ENCODE data around the gene CCDC6. TPM values are rescaled to one million over a fixed set of nuclear protein-coding genes. Genes with fewer than 3 reads are reported as not detected.

The CCDC6 gene
- total and polyA plus RNA-seq, 9 of the 15 experiments (the other 6 are each of a cell fraction or from before 2014, with no cell fraction given): 10.4 to 41.0 (median 20.9) TPM

DNA sequence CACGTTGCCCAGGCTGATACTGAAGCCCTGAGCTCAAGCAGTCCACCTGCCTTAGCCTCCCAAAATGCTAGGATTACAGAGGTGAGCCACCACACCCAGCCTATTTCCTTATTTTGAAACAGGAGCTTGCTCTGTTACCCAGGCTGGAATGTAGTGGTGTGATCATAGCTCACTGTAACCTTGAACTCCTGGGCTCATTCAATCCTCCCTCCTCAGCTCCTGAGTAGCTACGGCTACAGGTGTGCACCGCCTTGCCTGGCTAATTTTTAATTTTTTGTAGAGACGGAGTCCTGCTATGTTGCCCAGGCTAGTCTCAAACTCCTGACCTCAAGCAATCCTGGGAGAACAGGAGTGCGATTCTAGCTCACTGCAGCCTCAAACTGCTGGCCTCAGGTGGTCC, 164.8 kb downstream of the CCDC6 start:
- intact Hi-C loops (cut with micrococcal nuclease) (no loop called here), in situ Hi-C loops (cut with MboI) (no loop called here)
- ATAC-seq (no peak), DNase-seq (ENCODE audit: extremely low read depth in 1 of 4, low spot score in 3 of 4) (no peak), FAIRE-seq (no peak)
- TF ChIP-seq SRSF7 (optimal IDR thresholded peaks at IDR 0.05; ENCODE audit: low read depth, low read length) (no peak), USF1 (CRISPR knock-in tag; IDR thresholded peaks at IDR 0.05) (no peak), IRF1 (CRISPR knock-in tag; IDR thresholded peaks at IDR 0.05; ENCODE audit: borderline replicate concordance) (no peak), USF2 (CRISPR knock-in tag; IDR thresholded peaks at IDR 0.05) (no peak), MCM3 (IDR thresholded peaks at IDR 0.05) (no peak), ZNF41 (CRISPR knock-in tag; conservative IDR thresholded peaks at IDR 0.05) (no peak), KLF13 (tag; IDR thresholded peaks at IDR 0.05; ENCODE audit: borderline replicate concordance, low read depth) (no peak), SMC3 (conservative IDR thresholded peaks at IDR 0.05; ENCODE audit: insufficient read depth, low read depth, low read length) (no peak), ZNF766 (CRISPR knock-in tag; conservative IDR thresholded peaks at IDR 0.05) (no peak), HDAC3 (IDR thresholded peaks at IDR 0.05; ENCODE audit: borderline replicate concordance, partially characterized antibody) (no peak), SMARCC2 (IDR thresholded peaks at IDR 0.05; ENCODE audit: low read depth) (no peak), ATF1 (CRISPR knock-in tag; IDR thresholded peaks at IDR 0.05) (no peak), ATF1 (tag; IDR thresholded peaks at IDR 0.05) (no peak), IRF2 (CRISPR knock-in tag; IDR thresholded peaks at IDR 0.05) (no peak), CTCF (IDR thresholded peaks at IDR 0.05 in 2 of 3, conservative IDR thresholded peaks at IDR 0.05 in 1 of 3; ENCODE audit: insufficient read depth in 2 of 3, low read depth in 1 of 3, low read length in 3 of 3) (no peak), HDAC2 (IDR thresholded peaks at IDR 0.05) (no peak)
- TF ChIP-seq, protein P1, sequence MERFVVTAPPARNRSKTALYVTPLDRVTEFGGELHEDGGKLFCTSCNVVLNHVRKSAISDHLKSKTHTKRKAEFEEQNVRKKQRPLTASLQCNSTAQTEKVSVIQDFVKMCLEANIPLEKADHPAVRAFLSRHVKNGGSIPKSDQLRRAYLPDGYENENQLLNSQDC (CRISPR knock-in tag; IDR thresholded peaks at IDR 0.05): no peak
- no peaks in the 10 kb centered on the region for H4K20me1 ChIP-seq (replicated peaks; ENCODE audit: control insufficient read depth, insufficient read depth, low read length)
- H2AFZ ChIP-seq (ENCODE audit: low read depth, low read length): no peak overlapping the region
- no peak overlapping the region for H3K4me3 ChIP-seq
- WGBS (ENCODE audit: insufficient coverage, low coverage, missing lambda C conversion rate): 8% methylated on average over 5 of the region's 5 CpGs
- H3K9ac ChIP-seq (ENCODE audit: insufficient read depth in 1 of 2, low read depth in 2 of 2, low read length in 2 of 2): no peak overlapping the region
- H3K9me1 ChIP-seq (ENCODE audit: control insufficient read depth, insufficient read depth, low read length): no peaks in the 10 kb centered on the region
- H3K27ac ChIP-seq (ENCODE audit: extremely low read depth, low read depth, low read length): no peak overlapping the region
- no peaks in the 10 kb centered on the region for H3K27me3 ChIP-seq (ENCODE audit: control insufficient read depth in 2 of 2, insufficient read depth in 2 of 2, low read length in 2 of 2)
- ChIA-PET CTCF (ENCODE audit: low intra/inter-chr PET ratio) (no interaction called here), POLR2A (interaction anchor here (0.7 to 0.8 kb wide), 2 partner anchors 13 to 16 kb away, joined by 3 read pairs; no protein-coding TSS in a partner anchor)
- BruUV-seq (replicated peaks): no TSS peak
- no peaks in the 10 kb centered on the region for H3K9me3 ChIP-seq (replicated peaks; ENCODE audit: control insufficient read depth, insufficient read depth, low read depth, low read length)
- H3K4me2 ChIP-seq (ENCODE audit: insufficient read depth, low read length): no peak overlapping the region
- H3K36me3 ChIP-seq (ENCODE audit: control insufficient read depth, insufficient read depth, low read length): no peaks in the 10 kb centered on the region
- H3K4me1 ChIP-seq (replicated peaks in 1 of 2; ENCODE audit: control insufficient read depth in 2 of 2, insufficient read depth in 2 of 2, low read length in 2 of 2): peaks cover 0 to 5% of the 10 kb centered on the region in 2 experiments; a peak in 1 of 5 replicates
- no peaks in the 10 kb centered on the region for H3K79me2 ChIP-seq (ENCODE audit: control insufficient read depth, insufficient read depth, low read length)
